Spleen (tissue), 11 donors: ENCODE data around the gene EPM2A. TPM values are rescaled to one million over a fixed set of nuclear protein-coding genes. Genes with fewer than 3 reads are reported as not detected.

Experiments
- DNase-seq: peaks from one replicate; pipeline ENCODE4 v3.0.0-alpha.2; 2020
- H3K27ac ChIP-seq, 8 donors: fragments of 200-600 bp; sonication (generic) in 7 of 8; 1 replicate in 4 of 8; 2 replicates in 4 of 8; pipeline versions ENCODE4 v1.5.0 to v1.8.0; 2016 to 2021; ENCODE audit warnings: inconsistent platforms in 4 of 8, mild to moderate bottlenecking in 4 of 8, moderate library complexity in 1 of 8
- H3K27me3 ChIP-seq, 7 donors: fragments of 200-600 bp; sonication (generic) in 6 of 7; replicated peaks in 1 of 7; 1 replicate in 4 of 7; 2 replicates in 3 of 7; pipeline versions ENCODE4 v1.5.0 to v1.8.0; 2016 to 2021; ENCODE audit warnings: inconsistent platforms in 3 of 7, mild to moderate bottlenecking in 1 of 7
- H3K36me3 ChIP-seq, 6 donors: fragments of 200-600 bp; sonication (generic) in 5 of 6; 1 replicate in 4 of 6; 2 replicates in 2 of 6; pipeline versions ENCODE4 v1.5.0 to v1.8.0; 2016 to 2021; ENCODE audit warnings: inconsistent platforms in 2 of 6
- H3K4me1 ChIP-seq, 6 donors: fragments of 200-600 bp; sonication (generic) in 5 of 6; 1 replicate in 3 of 6; 2 replicates in 3 of 6; pipeline versions ENCODE4 v1.5.0 to v1.8.0; 2016 to 2021; ENCODE audit warnings: inconsistent platforms in 3 of 6
- H3K4me3 ChIP-seq, 8 donors: fragments of 200-600 bp; sonication (generic) in 7 of 8; 1 replicate in 4 of 8; 2 replicates in 4 of 8; pipeline versions ENCODE4 v1.5.0 to v1.8.0; 2016 to 2021; ENCODE audit warnings: inconsistent platforms in 4 of 8, mild to moderate bottlenecking in 4 of 8, moderate library complexity in 2 of 8
- H3K9me3 ChIP-seq, 8 donors: fragments of 200-600 bp; sonication (generic) in 7 of 8; 1 replicate in 4 of 8; 2 replicates in 4 of 8; pipeline versions ENCODE4 v1.5.0 to v1.8.0; 2016 to 2021; ENCODE audit warnings: inconsistent platforms in 4 of 8
- CTCF ChIP-seq, 11 experiments: fragments of 200-600 bp in 7 of 11; fragments of 450-650 bp in 4 of 11; sonication (generic) in 4 of 11; IDR thresholded peaks in 8 of 11; conservative IDR thresholded peaks in 3 of 11; 1 replicate in 7 of 11; 2 replicates in 4 of 11; pipeline versions ENCODE4 v1.4.0 to v1.8.0; 2016 to 2021; ENCODE audit warnings: antibody characterized with exemption in 11 of 11, inconsistent platforms in 4 of 11, mild to moderate bottlenecking in 1 of 11
- POLR2A ChIP-seq, 3 donors: fragments of 450-650 bp; IDR thresholded peaks; one replicate each; pipeline ENCODE4 v1.5.1; 2017; ENCODE audit warnings: antibody characterized with exemption in 3 of 3, mild to moderate bottlenecking in 1 of 3
- POLR2AphosphoS5 ChIP-seq, 3 donors: sonication (generic); formaldehyde crosslinking; IDR thresholded peaks; one replicate each; pipeline ENCODE4 v1.5.1; 2017; ENCODE audit warnings: antibody characterized with exemption in 3 of 3
- WGBS, 5 donors: extraction: QIAGEN DNeasy Blood & Tissue Kit in 3 of 5; methylation state at CpG; one replicate each; pipeline versions ENCODE4 v1.1.5 to v1.1.7; 2013 to 2018; 5-methylcytosine and 5-hydroxymethylcytosine counted together
- intact Hi-C: fragments of 100-400 bp; cut with DNase I; formaldehyde crosslinking; loops from one replicate; pipeline ENCODE4 v1.15.0; 2023; ENCODE audit warnings: low total_unique reads
- polyA plus RNA-seq, 3 donors: library from polyadenylated mRNA; stranded (reverse); fragments of 200-250 nt; gene quantifications; one replicate each; pipeline ENCODE4 v1.2.1, GENCODE V29; 2013
- total RNA-seq, 7 donors: library from RNA; depleted of rRNA in 3 of 7; stranded (reverse); fragments of >200 nt in 3 of 7; fragmentation: NEBNext Ultra II Directional in 4 of 7; extraction: Animal tissue kit (Norgen Biotek cat#: 25700) in 4 of 7; gene quantifications; one replicate each; pipeline versions ENCODE4 v1.1.0 to v1.2.1, GENCODE V29; 2016 to 2021
- donor health status: healthy with polysubstance abuse.
- donor health status: DM: no; HTN: no; CAD: no; lungs with moderate emphysema.
- donor health status: DM: no; HTN: no; CAD: no.
- donor health status: Bipolar disorder and iron deficiency.
- donor health status: healthy.
- donor health status: DM: no; HTN: no; CAD: no.
- donor health status: DM: yes; HTN: yes; CAD: no.

Gene EPM2A
- total and polyA plus RNA-seq, 10 donors = 4.3 to 15.5 (median 8.9) TPM

- intact Hi-C loops = no loop called here
- H3K27ac ChIP-seq = no peak overlapping the region
- no peak for TF ChIP-seq CTCF (IDR thresholded peaks at IDR 0.05 in 8 of 11, conservative IDR thresholded peaks at IDR 0.05 in 3 of 11)
- no peak for TF ChIP-seq POLR2AphosphoS5 (IDR thresholded peaks at IDR 0.05)
- no peak for TF ChIP-seq POLR2A (IDR thresholded peaks at IDR 0.05)
- no peak overlapping the region for H3K4me3 ChIP-seq
- no peaks in the 10 kb centered on the region for H3K27me3 ChIP-seq
- no peaks in the 10 kb centered on the region for H3K4me1 ChIP-seq
- no peak for DNase-seq
- WGBS, 5 donors = 87 to 100% (median 95%) methylated on average over 2 of the region's 2 CpGs
- peaks cover 0 to 12% (median 0%) of the 10 kb centered on the region in 6 donors for H3K36me3 ChIP-seq
- peaks cover 0 to 9% (median 8%) of the 10 kb centered on the region in 8 donors for H3K9me3 ChIP-seq
Observed at GRCh38 chr6:145689529-145689928, 45.8 kb downstream of the EPM2A start.

GRCh38 chr6:145688493-145688905 is 46.8 kb downstream of the EPM2A start:
- TF ChIP-seq CTCF (IDR thresholded peaks at IDR 0.05 in 8 of 11, conservative IDR thresholded peaks at IDR 0.05 in 3 of 11) = no peak
- no peak for TF ChIP-seq POLR2AphosphoS5 (IDR thresholded peaks at IDR 0.05)
- no peak for TF ChIP-seq POLR2A (IDR thresholded peaks at IDR 0.05)
- no peak for DNase-seq
- 88 to 98% (median 92%) methylated on average over 1 of the region's 1 CpG for WGBS, 5 donors
- H3K27ac ChIP-seq = no peak overlapping the region
- H3K36me3 ChIP-seq = peaks cover 0 to 18% (median 0%) of the 10 kb centered on the region in 6 donors
- intact Hi-C loops = no loop called here
- H3K4me3 ChIP-seq = no peak overlapping the region
- no peaks in the 10 kb centered on the region for H3K27me3 ChIP-seq
- H3K9me3 ChIP-seq = peaks cover 0 to 9% (median 8%) of the 10 kb centered on the region in 8 donors
- no peaks in the 10 kb centered on the region for H3K4me1 ChIP-seq

- H3K9me3 ChIP-seq = peaks cover 0 to 10% (median 3%) of the 10 kb centered on the region in 8 donors
- peaks cover 0 to 36% (median 9%) of the 10 kb centered on the region in 6 donors for H3K36me3 ChIP-seq
- no peaks in the 10 kb centered on the region for H3K27me3 ChIP-seq
- DNase-seq = no peak
- H3K4me3 ChIP-seq = no peak overlapping the region
- no peaks in the 10 kb centered on the region for H3K4me1 ChIP-seq
- WGBS, 5 donors = 89 to 93% (median 92%) methylated on average over 2 of the region's 2 CpGs
- intact Hi-C loops = no loop called here
- no peak for TF ChIP-seq POLR2A (IDR thresholded peaks at IDR 0.05)
- TF ChIP-seq CTCF (IDR thresholded peaks at IDR 0.05 in 8 of 11, conservative IDR thresholded peaks at IDR 0.05 in 3 of 11) = no peak
- no peak for TF ChIP-seq POLR2AphosphoS5 (IDR thresholded peaks at IDR 0.05)
- H3K27ac ChIP-seq = no peak overlapping the region
Observed at GRCh38 chr6:145685932-145686331, 49.4 kb downstream of the EPM2A start.

DNA sequence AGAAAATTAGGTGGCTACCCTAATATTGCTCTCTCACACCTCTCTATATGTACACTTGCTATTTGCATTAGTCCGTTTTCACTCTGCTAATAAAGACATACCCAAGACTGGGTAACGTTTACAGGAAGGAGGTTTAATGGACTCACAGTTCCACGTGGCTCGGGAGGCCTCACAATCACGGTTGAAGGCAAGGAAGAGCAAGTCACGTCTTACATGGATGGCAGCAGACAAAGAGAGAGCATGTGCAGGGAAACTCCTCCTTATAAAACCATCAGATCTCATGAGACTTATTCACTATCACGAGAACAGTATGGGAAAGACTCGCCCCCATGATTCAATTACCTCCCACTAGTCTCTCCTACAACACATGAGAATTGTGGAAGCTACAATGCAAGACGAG is 53.4 kb downstream of the EPM2A start:
- DNase-seq = no peak
- Histone ChIP-seq H3K27ac (no peak overlapping the region), H3K9me3 (peaks cover 0 to 26% (median 19%) of the 10 kb centered on the region in 8 donors), H3K36me3 (peaks cover 0 to 36% (median 9%) of the 10 kb centered on the region in 6 donors), H3K4me3 (no peak overlapping the region), H3K4me1 (no peaks in the 10 kb centered on the region), H3K27me3 (no peaks in the 10 kb centered on the region)
- TF ChIP-seq POLR2A (IDR thresholded peaks at IDR 0.05) (no peak), POLR2AphosphoS5 (IDR thresholded peaks at IDR 0.05) (no peak), CTCF (IDR thresholded peaks at IDR 0.05 in 8 of 11, conservative IDR thresholded peaks at IDR 0.05 in 3 of 11) (no peak)
- WGBS, 5 donors = 80 to 91% (median 91%) methylated on average over 9 of the region's 9 CpGs
- intact Hi-C loops = no loop called here
